NCI-H1417 treated with DMSO at 0.1 percent for 48 hours (cell line): ENCODE measurements around the gene FGD5.

Experiments used
- DNase-seq: peaks from one replicate; lab custom pipeline; 2025; lab: John Stamatoyannopoulos, UW

Gene FGD5

DNA sequence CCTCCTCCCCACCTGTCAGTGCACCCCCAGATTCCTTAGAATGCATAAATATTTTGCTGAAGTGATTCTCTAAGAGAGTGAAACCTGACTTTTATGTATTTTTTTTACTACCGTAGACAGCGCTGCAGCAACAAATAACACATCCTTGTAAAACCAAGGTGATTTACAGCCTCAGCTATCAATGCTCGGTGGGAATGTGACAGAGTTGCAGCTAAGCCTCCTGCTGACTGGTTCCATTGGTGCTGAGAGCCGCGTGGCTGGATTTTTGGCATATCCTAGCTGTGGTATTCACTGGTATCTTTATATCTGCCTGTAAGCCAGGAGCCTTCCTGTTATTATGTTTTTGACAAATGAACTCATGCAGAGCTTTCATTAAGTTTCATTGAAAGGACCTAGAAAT lies 11.0 kb downstream of the FGD5 start:
- no peak for DNase-seq

DNA sequence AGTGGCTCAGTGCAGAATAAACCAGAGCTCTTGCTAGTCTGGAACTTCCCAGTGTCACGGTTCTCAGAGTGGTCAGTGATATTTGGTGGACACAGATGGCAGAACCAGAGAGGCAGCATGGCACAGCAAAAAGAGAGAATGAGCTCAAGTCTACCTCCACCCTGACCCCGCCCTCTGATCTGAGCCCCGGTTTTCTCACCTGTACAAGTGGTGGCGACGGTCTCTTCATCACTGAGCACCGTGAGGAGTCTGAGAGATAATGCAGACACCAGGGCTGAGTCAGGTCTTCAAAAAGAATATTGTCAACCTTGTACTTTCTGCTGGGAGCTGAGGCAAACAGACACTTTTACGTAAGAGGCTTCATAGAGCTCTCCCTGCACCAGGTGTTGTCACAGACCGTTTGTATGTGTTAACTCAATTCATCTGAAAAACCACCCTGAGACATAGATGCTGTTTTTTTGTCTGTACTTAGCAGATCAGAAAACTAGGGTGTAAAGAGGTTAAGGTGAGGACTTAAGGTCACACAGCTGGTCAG lies 13.2 kb downstream of the FGD5 start:
- no peak for DNase-seq

DNA sequence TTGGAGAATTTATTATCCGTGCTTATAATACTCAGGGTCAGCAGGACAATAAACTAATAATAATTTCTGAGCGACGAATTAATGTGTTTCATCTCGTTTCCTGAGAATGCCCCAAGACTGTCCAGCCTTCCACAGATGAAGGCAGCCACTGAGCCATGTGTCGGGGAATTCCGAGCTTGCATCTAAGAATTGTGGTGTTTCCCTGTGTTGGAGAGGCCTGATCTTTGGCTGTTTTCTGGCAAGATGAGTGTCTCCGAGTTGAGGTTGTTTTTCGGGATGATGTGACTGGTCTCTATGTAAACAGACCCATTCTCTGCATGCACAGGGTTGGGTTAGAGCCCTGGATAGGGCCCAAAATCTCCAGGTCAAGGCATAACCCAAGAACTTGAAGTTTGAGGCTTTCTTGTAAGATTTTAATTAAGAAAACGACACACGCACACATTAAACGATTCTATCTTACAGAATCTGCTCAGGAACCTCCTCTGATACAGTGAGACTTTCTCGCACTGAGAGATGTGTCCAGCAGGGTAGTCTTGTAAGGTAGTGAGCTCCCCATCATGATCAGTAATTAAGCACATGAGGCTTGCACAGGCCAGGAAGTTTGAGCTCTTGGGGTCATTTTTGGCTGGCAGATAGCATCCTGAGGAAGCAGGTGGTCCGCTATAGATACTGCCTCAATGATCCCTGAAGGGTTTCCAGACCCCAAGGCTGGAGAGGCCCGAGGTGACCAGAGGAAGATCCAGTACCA lies 14.4 kb downstream of the FGD5 start:
- no peak for DNase-seq

DNA sequence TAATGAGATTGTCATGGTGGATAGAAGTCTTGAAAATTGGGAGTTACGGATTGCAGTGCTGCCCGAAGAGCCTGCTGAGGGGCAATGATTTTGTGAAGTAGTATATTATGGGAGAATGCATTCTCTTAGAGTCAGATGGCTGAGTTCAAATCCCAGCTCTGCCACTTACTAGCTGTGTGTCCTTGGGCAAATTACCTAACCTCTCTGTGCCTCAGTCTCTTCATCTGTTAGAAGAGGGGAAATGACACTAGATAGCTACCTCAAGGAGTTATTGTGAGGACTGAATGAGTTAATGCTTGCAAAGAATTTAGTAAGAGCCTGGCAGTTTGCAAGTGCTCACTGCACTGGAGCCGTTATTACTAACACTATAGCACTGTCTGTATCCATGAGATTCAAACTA lies 15.4 kb downstream of the FGD5 start:
- no peak for DNase-seq

DNA sequence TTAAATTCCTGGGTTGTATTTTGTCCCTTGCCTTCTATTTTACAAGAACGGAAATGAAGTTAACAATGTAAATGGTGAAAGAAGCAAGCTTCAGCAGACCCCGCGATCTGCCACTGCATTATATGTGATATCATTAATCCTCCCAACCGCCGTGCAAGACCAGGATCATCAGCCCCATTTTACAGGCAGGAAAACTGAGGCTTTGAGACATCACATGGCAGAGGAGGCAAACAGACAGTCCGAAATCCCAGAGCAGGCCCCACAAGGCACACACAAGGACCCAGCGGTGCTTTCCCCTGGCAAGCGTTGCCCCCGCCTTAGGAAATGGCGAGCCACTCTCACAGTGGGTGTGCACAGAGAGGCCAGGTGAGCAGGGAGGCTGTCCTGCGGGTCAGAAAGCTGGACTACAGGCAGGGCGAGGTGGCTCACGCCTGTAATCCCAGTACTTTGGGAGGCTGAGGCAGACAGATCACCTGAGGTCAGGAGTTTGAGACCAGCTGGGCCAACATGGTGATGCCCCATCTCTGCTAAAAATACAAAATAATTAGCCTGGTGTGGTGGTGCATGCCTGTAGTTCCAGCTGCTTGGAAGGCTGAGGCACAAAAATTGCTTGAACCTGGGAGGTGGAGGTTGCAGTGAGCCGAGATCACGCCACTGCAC lies 16.2 kb downstream of the FGD5 start:
- no peak for DNase-seq

DNA sequence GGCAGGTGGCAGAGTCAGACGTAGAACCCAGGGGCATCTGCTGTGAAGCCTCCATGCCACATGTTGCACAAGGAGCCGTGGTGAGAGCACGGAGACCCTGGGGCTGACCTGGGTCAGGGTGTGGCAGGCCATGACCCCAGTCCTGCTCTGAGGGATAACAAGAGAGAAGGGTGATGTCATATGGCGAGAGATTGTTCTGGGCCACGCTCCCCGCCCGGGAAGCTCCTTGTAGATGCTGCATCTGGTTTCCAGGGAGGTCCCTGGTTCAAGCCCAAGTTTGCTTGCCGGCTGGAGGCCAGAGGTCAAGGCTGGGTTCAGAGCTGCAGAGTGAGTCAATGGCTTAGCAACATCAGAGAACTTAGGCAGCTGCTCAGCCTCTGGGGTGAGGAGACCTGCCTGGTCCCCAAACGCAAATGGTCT lies 17.3 kb downstream of the FGD5 start:
- no peak for DNase-seq

- no peak for DNase-seq
Measured at GRCh38 chr3:14837186-14837877, 18.6 kb downstream of the FGD5 start.

DNA sequence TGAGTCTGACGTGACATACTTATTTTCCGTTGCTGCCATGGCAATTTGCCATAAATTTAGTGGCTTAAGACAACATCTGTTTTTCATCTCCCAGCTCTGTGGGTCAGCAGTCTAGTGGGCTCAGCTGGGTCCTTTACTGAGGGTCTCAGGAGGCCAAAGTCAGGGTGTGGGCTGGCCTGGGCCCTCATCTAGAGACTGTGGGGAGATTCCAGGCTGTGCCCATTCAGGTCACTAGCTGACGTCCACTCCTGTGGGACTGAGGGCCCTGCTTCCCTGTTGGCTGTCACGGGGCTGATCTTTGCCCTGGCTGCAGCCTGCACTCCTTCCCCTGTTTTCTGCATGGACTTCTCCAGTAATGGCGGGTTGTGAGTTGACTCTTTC lies 19.1 kb downstream of the FGD5 start:
- DNase-seq = no peak

GRCh38 chr3:14839236-14839635 lies 20.5 kb downstream of the FGD5 start:
- no peak for DNase-seq

DNA sequence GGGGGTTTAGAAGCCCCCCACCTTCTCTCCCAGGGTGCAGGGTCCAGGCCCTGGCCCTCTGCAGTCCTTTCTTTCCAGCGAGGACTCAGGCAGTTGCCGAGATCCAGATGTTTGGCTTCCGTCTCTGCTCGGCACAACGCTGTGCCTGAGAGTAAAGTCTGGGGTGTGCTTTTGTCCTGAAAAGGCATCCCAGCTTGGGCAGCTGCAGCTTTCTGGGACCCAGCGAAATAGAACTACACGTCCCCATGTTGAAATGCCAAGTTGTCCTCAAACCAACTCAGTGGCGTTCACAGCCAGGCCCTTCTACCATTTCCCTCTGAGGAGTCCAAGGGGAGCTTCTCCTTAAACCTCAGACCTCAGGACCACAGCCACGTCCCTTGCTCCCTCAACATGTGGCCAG lies 23.1 kb downstream of the FGD5 start:
- no peak for DNase-seq

DNA sequence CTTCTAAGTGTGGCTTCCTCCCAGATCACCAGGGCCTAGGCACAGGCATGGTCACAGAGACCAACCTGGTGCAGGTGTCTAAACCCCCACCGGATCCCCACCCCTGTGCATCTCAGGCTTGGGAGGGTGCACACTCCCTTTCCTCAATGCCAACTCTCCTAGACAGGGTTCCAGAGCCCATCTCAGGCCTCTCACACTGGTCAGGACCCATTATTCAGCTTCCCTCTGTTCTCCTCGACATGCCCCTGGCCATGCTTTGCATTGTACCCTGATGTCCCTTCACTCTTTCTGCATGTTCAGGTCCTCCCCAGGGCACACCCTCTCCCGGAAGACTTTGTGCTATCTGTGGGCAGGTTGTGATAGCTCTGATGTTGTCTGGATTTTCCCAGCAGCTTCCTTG lies 23.5 kb downstream of the FGD5 start:
- DNase-seq = no peak

DNA sequence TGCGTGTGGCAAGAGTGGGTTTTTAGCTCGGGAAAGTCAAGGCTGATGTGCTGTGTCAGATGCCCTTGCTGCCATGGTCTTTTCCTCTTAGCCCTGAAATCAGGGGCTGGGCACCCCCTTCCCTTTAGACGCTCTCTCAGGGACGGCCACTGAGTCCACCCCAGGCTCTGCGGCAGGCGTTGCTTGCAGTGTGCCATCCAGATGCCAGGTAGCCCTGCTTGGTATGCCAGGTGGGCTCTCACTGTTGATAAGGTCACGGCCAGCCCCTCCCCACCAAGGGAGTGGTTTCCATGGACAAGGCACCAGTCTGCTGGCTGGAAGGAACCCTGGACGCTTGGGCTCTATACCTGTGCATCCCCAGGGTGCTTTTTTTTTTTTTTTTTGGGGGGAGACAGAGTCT lies 24.6 kb downstream of the FGD5 start:
- DNase-seq = no peak

DNA sequence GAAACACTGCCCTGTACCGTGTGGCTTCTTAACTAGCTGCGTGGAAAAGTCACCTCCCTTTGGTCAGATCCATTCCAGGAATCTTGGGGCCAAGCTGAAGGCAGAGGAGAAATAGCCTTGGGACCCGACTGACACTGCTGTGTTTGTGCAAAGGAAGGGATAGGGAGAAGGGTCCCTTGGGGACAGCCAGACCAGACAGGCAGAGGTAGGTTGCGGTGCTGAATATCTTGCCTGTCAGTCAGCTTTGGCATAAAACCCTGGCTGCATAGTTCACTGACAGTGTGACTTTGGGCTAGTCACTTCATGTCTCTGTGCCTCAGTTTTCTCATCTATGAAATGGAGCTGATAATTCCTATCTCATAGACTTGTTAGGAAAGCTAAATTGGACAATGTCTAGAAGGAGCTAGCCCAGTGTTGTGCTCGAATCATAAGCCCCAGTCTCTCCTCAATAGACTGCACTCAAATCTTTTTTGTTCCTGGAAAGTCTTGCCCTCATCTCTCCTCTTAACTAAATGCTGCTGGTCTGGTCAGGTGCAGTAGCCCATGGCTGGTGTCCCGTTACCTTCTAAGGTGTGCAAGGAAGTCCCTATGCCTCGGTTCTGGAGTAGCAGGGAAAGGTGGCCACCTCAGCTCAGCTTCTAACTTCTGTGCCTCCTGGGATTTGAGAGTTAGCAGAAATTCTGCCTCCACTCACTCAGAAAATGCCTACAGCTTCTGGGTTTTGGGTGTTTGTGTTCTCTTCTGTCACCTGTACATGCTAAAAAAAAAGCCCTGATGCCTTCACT lies 25.8 kb downstream of the FGD5 start:
- no peak for DNase-seq

GRCh38 chr3:14845180-14845579 lies 26.4 kb downstream of the FGD5 start:
- no peak for DNase-seq

- no peak for DNase-seq
Measured at GRCh38 chr3:14845826-14846225, 27.1 kb downstream of the FGD5 start.

DNA sequence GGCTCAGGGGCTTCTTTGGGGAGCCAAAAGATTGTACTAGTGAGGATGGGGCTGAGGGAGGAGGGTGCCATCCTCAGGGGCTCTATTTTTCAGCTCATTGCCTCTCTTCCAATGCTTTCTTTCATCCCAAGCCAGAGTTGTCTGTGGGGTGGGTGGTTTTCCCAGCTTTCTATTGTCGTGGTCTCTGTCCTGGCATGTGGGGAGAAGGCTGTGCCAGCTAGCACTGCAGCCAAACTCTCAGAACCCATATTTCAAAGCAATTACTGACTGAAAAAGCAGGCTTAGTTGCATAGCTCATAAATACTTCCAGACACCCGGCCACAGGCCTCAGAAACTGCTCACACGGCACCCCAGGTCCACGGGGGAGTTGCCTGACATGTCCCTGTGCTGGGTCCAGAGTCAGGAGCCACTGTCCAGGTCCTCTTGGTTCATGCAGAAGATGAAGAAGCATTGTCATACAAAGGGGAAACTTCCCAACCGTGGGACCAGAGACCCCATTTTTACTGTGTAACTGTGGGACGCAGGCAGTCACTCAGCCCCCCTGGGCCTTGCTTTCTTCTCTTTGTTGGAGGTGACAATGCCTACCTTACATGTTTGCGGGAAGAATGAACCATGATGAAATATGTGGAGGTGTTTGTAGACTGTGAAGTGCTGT lies 27.6 kb downstream of the FGD5 start:
- DNase-seq = no peak

- no peak for DNase-seq
Measured at GRCh38 chr3:14847613-14848541, 29.1 kb downstream of the FGD5 start.

- DNase-seq = no peak
Measured at GRCh38 chr3:14848906-14849305, 30.1 kb downstream of the FGD5 start.

DNA sequence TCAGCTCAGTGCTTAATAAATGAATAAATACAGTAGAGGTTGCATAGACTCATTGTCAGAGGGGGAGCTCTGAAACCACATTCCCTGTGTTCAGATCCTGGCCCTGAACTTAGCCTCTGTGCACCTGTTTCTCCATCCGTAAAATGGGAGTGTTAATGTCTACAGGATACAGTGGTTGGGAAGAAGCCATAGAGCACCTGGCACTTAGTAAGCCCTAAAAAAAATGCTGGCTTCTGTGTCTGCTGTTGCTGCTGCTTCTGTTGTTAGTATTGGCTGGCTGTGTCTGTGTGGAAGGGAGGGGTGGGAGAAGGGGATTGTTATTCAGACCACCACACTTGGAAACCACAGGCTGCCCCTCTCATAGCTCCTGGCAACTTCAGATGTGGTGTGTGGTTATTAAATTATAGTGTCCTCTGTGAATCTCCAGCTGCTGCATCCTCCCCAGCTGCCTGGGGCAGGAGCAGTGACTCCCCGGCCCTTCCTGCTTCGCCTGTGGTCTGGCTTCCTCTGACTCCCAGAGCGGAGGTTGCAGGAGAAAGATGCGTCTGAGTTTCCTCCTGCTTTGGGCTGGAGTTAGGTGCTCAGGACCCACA lies 31.0 kb downstream of the FGD5 start:
- DNase-seq = no peak

- DNase-seq = no peak
Measured at GRCh38 chr3:14852058-14852594, 33.4 kb downstream of the FGD5 start.
